T-helper 1 cell (primary cell): ENCODE data around the gene ACTL10.
"Not testable (repeated sequence)": the region's sequence is repeated elsewhere in the genome, so short reads cannot be mapped to it uniquely, and the experiment has no call there.

ENCODE experiments used
- DNase-seq, 5 donors: peaks; one replicate each; pipeline ENCODE4 v3.0.0-alpha.2; 2012 to 2020

ACTL10 gene

DNA sequence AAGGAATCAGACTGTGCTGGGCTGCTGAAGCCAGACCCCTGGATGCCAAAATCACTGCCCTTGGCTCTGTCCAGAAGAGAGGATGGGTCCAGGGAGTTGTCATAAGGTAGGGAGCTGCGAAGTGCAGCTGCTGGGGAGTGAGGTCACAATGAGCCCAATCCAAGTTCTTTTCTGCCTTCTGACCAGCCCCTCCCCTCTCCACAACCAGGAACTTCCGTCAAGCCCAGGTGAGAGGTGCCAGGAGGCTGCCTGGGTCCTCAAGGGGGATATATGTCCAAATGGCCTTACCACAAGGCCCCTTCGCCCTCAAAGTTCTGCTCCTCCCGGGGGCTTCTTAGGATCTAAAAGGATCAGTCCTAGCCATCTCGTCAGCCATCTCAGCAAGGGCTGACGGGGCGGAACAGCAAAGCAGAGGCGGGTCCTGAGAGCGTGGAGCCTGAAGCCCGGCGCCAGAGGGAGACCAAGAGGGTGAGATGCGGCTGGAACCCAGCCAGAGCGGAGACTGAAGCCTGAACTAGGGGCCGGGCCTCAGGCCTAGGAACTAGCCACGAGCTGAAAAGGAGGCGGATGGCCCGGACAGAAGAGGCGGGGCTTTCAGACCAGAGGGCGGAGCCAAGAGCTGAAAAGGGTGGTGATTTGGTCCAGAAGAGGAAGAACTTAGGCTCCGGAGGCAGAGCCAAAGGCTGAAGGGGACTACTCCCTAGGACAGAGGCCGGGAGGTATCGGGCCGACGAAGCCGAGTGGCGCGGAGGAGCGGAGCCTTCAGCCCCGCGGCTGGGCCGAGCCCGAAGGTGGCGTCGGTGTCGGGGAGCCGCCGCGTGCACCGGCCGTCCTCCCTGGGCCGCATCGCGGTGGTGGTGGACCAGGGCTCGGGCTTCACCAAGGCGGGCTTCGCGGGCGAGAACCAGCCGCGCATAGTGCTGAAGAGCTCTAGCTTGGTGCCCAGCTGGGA, at the start of gene ACTL10:
Gene ACTL10 (plus strand): TSS at position 651 of the 952 bp plus-strand sequence. CDS start 555 bp downstream, outside the sequence.
- DNase-seq: peak; percentile 68 to 84 (median 75)

DNA sequence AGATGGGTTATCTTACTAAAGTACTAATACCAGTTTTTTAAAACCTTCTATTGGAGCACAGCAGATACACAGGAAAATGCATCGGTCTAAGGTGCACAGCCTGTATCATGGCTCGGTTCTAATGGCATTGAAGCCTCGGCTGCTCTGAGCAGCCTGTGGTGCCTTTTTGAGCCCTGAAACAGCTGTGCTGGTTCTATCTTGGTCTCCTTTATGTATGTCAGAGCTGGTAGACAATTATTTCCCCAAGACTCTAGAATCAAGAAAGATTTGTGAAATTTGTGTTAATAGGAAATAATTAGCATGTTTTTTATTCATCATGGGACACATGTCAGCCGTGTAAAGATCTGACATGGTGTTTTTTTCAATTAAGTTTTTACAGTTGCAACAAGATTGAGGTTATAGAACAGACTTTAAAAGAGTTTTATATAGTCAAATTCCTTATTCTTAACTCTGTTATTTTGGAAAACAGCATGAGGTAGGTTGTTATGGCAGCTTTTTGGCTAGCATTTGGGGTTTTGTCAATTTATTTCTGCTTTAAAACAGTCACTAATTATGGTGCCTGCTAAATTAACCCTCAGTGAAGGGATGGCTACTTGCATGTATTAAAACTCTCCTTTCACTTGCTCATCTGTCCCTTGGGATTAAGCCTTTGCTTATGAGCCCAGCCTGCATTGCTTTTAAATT, 44.9 kb upstream of the ACTL10 start:
- no peak for DNase-seq

DNA sequence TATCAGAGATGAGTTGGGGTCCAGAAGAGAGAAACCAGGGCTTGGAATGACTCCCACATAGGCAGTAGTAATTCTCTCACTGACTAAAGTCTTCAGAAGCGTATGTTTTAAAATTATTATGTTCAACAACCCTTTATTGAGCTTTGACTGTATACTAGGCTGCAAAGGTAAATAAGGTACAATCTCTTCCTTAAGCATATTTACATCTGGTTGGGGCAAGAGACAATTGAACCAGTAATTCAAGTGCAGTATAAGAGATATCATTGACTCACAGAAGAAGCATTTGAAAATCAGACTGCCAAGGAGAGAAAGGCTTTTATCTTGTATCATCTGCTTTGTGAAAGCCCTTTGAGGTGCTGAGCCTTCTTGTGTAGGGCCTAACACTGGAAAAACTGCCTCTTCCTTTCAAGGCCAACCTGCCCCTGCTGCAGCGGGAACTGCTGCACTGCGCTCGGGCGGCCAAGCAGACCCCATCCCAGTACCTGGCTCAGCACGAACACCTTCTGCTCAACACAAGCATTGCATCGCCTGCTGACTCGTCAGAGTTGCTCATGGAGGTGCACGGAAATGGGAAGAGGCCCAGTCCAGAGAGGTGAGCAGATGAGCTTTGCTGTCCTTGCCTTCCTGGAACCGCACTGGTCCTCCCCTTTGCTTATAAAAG, 43.9 kb upstream of the ACTL10 start:
- no peak for DNase-seq

GRCh38 chr20:33624399-33624798, 42.3 kb upstream of the ACTL10 start:
- peak in 1 of 5 donors; percentile 20 for DNase-seq

- no peak for DNase-seq
Measured at GRCh38 chr20:33626190-33626589, 40.6 kb upstream of the ACTL10 start.

- DNase-seq: no peak
Measured at GRCh38 chr20:33627577-33628216, 39.0 kb upstream of the ACTL10 start.

DNA sequence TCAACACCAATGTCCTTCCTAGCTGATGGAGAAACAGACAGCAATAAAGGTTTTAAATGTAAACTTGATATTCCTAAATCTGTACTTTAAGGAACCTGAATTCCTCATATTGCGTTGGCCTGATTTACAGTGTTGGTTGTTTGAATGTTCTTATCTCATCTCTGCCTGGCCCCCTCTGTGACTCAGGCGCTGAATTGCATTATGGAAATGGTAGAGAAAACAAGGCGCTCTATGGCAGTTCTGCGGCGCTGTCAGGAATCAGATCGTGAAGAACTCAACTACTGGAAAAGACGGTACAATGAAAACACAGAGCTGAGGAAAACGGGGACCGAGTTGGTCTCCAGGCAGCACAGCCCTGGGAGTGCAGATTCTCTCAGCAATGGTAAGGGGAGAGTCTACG, 37.2 kb upstream of the ACTL10 start:
- DNase-seq: no peak

DNA sequence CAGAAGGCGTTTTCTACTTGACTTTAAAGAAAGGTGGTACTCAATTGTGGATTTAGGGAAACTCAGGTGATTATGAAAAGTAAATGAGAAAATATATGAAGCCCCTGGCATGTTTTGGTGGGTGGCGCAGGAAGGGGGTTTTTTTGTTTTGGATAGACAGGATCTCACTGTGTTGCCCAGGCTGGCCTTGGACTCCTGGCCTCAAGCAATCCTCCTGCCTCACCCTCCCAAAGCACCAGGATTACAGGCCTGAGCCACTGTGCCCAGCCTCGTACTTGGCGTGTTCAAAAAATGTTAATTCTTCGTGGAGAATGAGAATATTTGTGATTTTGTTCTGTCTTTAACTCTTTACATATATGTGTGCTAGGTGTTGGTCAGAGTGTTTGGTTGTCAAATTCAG, 36.8 kb upstream of the ACTL10 start:
- no peak for DNase-seq

DNA sequence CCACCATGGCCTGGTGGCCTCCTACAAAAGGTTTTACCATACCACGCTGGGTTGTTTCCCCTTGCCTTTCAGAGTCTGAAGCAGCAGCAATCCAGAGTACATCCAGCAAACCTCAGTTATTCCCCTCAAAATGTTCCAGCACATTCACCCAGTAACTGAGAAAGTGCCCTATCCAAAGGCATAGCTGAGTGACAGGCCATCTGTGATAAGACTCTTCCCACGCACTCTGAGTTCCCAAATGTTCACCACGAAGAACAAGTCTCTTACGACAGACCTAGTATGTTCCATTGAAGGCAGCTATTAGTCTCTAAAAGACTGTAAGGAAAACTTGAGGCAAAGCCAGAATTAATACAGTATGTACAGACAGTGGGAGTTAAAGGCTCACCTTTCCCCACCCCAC, 36.2 kb upstream of the ACTL10 start:
- no peak for DNase-seq

- not testable (repeated sequence) for DNase-seq
Measured at GRCh38 chr20:33631910-33632309, 34.8 kb upstream of the ACTL10 start.

GRCh38 chr20:33635341-33635740, 31.4 kb upstream of the ACTL10 start:
- no peak for DNase-seq

- DNase-seq: no peak
Measured at GRCh38 chr20:33636776-33637175, 30.0 kb upstream of the ACTL10 start.

DNA sequence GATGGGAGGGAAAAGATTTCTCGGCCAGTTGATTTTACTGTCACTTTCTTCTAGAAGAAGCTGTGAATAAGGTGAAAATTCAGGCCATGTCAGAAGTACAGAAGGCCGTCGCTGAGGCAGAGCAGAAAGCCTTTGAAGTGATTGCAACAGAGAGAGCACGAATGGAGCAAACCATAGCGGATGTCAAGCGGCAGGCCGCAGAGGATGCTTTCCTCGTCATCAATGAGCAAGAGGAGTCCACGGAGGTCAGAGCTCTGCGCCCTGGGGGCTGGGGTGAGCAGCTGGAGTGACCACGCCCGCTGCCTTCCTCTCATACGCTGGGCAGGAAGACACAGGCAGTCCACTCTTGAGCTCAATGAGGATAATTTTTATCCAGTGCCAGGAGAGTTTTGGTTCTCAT, 26.5 kb upstream of the ACTL10 start:
- DNase-seq: no peak

- DNase-seq: no peak
Measured at GRCh38 chr20:33644313-33645071, 22.3 kb upstream of the ACTL10 start.

- no peak for DNase-seq
Measured at GRCh38 chr20:33645072-33645358, 21.7 kb upstream of the ACTL10 start.

DNA sequence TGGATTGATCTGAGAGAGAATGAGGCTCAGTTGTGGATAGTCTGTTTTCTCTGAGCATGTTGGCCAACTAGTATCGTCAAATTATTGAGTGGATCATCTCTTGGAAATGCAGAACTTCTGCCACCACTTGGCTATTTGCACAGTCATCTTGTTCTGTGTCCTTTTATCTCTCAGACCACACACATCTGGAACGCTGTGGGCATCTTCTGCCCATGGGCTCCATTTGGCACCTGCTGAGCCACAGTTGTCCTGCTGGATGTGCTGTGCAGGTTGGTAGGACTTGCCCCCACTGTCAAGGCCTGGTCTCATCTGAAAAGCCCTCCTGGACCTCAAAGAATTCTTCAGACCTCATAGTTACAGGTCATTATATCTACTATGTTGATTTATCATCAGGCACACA, 21.3 kb upstream of the ACTL10 start:
- DNase-seq: no peak

- peak in 1 of 5 donors; percentile 1 for DNase-seq
Measured at GRCh38 chr20:33646191-33646590, 20.6 kb upstream of the ACTL10 start.

DNA sequence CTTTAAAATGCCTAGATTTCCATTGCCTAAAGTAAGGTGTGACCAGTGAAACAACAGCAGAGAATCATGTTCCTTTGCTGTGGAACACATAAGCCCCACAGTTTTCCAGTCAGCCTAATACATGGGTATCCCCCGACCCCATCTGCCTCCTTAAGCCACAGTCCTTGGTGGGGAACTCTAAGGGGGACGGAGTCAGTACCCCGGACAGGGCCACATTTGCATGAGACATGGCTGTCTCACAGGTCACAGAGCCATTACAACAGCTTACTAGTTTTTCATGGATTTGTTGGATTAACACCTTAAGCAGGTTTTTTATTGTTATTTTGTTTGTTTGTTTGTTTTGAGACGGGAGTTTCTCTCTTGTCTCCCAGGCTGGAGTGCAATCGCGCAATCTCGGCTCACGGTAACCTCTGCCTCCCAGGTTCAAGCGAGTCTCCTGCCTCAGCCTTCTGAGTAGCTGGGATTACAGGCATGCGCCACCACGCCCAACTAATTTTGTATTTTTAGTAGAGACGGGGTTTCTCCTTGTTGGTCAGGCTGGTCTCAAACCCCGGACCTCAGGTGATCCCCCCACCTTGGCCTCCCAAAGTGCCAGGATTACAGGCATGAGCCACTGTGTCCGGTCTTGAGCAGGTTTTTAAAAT, 19.7 kb upstream of the ACTL10 start:
- not testable (repeated sequence) for DNase-seq

DNA sequence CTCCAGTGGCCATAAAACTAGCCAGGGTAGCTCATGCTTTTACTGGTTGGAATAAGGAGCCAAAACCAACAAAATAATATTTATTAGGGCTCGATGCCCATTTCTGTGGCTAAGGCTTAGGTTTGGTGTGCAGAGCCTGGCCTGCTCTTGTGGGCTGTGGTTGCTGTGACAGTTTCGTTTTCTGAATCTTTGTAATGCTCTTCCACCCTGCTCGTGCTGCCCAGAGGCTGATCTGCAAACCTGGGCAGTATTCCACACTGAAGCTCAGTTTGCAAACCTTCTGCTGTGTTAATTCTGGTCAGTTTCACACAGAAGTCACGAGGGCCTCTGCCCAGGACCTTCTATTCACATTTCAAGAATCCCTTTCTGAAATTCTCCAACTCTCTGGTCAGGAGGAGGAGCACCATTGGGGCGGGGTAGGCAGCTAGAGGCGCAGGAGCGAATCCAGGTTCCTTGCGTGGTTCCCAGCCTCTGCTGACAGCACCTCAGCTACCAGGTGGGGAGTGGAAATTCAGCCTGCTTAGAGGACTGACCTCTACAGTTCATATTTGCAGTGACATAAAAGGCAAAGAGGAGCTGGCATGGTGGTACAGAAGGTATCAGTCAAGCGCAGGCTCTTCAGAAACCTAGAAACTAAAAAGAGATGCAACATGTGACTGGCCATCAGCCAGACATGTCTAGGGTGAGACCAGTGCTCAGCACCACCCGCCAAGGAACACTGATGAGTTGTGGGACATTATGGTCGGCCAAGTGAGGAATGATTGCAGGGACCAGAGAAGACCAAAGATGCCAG, 18.9 kb upstream of the ACTL10 start:
- DNase-seq: peak in 1 of 5 donors; percentile 29

DNA sequence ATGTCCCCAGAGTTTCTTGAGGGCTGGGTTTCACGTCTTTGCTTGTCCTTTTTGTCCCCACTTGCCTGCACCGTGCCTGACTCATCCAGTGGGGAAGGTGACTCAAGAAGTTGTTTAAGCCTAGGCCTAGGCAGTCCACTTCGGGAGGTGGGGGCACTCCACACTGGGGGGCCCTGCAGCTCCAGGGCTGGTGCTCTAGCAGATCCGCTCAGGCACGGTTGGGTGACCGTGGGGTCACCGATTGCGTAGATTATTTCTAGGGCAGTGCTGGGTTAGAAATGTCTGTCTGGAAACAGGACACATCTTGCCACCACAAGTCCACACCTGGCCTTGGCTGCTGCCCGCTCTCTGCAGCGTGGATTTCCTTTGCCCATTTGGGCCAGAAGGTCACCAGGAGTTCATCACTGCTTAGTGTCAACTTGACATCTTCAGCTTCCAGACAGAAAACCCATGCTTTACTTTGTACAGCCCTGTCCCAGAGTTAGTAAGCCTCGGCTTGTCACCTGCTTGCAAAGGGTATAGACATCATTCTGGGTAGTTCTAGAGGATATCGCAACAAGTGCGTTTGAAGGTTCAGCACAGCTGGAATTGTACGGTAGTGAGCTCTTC, 18.2 kb upstream of the ACTL10 start:
- DNase-seq: no peak
